Inflammatory macrophage treated with lipopolysaccharide for 1 hour (primary cell): ENCODE results near the gene BATF2.

ENCODE experiments used
- DNase-seq, 2 donors: peaks; one replicate each; pipeline ENCODE4 v3.0.0-alpha.2; 2020 to 2022

Gene BATF2

DNA sequence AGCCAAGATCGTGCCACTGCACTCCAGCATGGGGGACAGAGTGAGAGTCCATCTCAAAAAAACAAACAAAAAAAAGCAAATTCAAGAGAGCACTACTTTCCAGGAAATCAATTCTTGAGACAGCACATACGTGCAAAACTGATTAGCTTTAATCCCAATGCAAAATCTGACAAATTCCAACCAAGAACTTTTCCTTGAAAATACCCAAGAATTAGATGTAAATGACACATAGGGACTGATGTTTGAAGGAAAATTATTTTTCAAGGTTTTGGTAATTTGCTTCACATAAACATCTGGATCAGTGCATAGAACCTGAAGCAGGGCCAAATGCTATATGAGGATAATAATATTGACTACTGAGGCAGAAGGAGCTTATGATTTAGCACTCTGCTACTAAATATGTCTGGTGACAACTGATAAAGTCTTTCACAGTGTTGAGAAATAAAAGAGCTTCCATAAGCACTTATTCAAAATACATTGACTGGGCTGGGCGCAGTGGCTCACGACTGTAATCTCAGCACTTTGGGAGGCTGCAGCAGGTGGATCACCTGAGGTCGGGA, 33.6 kb downstream of the BATF2 start:
- DNase-seq: no peak

DNA sequence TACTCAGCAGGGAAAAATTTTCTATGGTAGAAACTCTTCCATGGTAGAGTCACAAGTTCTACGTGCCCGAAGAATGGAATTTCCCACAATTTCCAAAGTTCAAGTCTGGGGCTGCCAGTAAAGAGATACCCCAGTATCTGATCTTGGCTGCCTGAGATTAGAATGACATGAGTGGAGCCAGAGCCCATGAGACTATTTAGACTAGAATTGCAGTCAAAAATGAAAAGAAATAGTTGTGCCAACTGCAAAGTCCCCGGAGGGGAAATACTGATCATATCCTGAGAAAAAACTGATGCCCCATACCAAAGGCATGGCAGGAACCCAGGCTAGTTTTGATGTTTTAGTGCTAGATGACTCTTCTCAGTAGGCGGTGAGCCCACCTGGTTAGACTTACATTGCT, 36.1 kb downstream of the BATF2 start:
- no peak for DNase-seq

GRCh38 chr11:64959498-64959897, 37.3 kb downstream of the BATF2 start:
- DNase-seq: no peak

- DNase-seq: no peak
Observed at GRCh38 chr11:64954201-64954600, 42.6 kb downstream of the BATF2 start.

GRCh38 chr11:64951529-64951928, 45.2 kb downstream of the BATF2 start:
- DNase-seq: no peak

DNA sequence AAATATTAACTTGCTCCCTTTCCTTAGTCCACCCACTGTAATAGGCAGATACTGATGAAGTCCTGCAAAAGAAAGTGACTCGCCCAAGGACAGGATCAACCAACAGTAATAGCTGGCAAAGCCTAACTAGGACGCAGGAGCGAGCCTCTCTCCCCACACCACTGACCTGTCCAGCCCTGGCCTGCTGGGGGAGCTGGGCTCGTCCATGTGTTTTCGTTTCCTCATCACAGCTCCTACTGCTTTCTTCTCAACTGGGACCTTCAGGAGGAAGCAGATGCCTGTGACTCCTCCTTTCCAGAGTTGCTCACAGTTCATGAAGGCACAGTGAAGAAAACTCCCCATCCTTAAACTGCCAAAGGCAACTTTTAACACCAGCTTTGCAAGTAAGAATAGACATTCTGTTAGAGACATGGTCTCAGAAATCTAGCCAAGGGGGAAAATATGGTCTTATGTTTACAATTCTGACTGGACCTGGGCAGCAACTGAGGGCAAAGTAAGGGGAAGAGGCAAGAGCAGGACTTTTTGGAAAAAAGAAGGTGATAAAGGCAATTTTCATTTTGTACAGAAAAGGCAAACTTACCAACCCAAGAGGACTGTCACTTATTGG, 49.5 kb downstream of the BATF2 start:
- DNase-seq: peak; percentile 13 to 39
